GM21390 (cell line): ENCODE results near the gene PLCB1.
"Not testable (repeated sequence)": the region's sequence is repeated elsewhere in the genome, so short reads cannot be mapped to it uniquely, and the experiment has no call there.

ENCODE experiments used
- ATAC-seq: cut with Tn5 transposase; IDR thresholded peaks from one replicate; pipeline ENCODE4 v1.9.1; 2021; ENCODE audit not compliant: unreplicated experiment

The PLCB1 gene

DNA sequence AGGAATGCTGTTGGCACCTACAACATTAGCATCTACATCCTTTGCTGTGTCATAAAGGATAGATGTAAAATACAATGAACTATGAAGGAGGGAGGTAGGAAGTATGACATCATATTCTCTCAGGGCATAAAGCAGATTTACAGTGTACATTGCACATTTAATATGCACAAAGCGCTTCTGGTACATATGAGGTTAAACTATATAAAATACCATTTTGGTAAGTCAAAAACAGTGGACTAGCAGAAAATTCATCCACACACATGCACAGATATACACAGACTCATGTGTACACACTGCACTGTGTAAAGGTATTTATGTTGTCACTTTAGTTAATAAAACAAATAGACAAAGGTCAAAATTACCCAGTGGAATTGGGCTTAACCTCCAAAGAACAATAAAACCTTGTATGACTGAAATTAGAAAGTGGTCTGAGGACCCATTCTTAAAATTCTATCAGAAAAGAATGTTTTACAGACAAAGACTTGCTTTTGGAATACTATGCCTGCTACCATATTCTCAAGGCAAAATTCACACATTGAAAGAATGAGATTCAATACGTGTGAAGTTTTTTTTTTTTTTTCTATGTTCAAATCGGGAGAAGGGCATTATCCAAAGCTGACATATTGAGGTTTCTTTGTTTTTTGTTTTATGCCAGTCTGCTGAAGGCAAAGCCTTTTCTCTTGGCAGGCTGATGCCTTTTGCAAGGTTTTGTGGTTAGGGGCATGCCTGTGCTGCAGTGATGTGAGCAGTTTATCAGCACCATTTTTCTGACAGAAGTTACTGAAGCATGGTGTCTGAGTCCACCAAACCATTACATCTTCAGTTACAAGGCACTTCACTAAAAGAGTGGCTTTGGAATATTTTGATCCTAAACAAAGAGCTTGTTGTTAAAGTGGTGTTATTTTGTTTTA is 199.0 kb downstream of the PLCB1 start:
- no peak for ATAC-seq

- ATAC-seq: no peak
Measured at GRCh38 chr20:8331740-8332412, 199.8 kb downstream of the PLCB1 start.

GRCh38 chr20:8334641-8335040 is 202.6 kb downstream of the PLCB1 start:
- ATAC-seq: no peak

GRCh38 chr20:8335059-8335458 is 203.0 kb downstream of the PLCB1 start:
- no peak for ATAC-seq

GRCh38 chr20:8335495-8336195 is 203.6 kb downstream of the PLCB1 start:
- ATAC-seq: no peak

GRCh38 chr20:8339349-8339748 is 207.3 kb downstream of the PLCB1 start:
- no peak for ATAC-seq

DNA sequence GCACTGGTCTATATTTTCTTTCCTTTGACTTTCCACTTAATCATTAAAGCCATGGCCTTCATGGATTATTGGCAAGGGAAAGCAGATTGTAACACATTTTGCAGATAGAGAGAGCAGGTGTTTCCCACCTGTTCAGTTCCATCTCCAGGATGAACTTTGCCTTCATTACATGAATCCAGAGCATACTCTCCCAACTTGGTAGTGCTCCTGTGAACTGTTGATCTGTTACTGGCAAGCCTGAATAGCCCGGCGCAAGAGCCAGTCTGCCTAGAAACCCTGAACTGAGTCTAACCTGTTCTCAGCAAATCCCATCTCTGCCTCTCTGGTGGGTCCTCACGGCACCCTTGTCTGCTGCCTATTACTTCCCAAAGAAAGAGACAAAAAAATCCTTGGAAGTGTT is 210.3 kb downstream of the PLCB1 start:
- no peak for ATAC-seq

DNA sequence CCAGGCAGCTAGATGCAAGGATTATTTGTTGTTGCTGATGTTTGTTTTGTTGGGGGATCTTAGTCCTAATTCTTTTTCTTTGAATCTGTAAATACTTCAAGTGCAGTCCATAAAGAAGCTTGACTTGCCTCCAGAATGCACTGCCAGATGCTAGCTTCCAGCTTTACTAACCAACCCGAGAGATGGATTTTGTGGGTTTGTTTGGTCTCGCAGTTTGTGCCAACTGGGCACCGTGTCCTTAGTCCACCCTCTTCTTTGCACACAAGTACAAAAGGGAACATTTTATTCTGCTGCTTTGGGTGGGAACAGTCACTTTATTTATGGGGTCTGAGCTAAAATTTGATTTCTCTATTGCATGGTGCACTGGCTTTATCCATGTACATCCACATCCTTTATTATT is 212.0 kb downstream of the PLCB1 start:
- no peak for ATAC-seq

GRCh38 chr20:8344631-8345030 is 212.6 kb downstream of the PLCB1 start:
- no peak for ATAC-seq

DNA sequence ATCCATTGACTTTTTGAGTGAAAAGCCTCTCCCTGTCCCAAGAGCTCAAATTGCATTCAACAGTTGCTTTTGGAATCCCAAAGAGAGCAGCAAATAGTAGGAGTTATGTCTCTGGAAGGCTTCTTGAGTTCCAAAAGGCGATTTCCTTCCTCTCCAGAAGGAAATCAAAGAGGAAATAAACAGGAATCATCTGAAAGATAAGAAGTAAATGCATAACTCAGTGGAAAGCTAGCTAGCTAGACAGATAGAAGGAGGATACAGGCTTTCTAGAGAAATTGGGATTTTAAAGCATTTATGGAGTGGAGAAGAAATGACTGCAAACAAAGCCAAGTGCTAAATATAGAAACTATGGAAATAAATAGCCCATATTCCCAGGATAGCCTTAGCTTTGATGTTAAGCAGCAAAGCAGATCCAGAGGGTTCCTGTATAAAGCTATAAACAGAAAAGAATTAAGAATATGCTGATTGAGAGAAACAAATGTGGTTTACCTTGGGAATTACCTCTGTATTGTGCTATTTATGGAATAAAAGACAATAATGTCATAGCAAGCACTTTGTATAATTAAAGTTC is 214.7 kb downstream of the PLCB1 start:
- no peak for ATAC-seq

- not testable (repeated sequence) for ATAC-seq
Measured at GRCh38 chr20:8350225-8350624, 218.2 kb downstream of the PLCB1 start.

DNA sequence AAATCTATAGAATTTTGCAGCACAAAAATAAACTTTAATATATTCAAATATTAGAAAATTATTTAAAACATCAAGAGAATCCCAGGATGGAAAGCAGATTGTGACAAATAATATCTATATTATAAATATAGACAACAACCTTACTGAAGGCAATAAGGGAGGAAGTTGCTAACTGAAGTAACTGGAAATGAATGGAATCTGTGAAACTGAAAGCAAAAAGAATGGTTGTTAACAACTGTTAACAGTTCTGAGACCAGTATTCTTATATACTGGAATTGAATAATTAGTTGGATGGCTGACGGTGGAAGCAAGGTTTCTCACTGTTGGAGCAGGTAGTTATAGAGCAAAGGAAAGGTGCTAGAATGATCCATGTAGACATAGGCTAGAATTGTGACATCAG is 220.4 kb downstream of the PLCB1 start:
- ATAC-seq: no peak

- ATAC-seq: no peak
Measured at GRCh38 chr20:8353512-8353911, 221.4 kb downstream of the PLCB1 start.

- no peak for ATAC-seq
Measured at GRCh38 chr20:8355453-8355852, 223.4 kb downstream of the PLCB1 start.

GRCh38 chr20:8356806-8357205 is 224.7 kb downstream of the PLCB1 start:
- ATAC-seq: no peak

DNA sequence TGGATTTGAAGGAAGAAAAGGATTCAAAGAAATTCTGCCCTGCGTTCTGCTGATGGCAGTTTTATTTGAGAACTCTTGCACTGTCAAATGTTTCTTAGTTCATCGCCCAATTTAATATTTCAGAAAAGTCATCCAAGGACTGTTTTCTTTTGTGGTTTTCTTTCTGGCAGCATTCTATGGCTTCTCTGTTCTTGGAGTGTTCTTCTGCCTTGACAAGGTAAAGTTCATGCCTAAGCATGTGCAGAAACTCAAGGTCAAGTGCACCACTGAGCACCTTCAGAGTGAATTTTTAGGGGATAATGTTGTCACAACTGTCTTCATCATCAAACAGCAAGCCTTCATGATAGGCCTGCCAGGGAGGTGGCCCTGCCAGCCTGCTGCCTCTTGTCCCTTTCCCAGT is 225.6 kb downstream of the PLCB1 start:
- no peak for ATAC-seq

GRCh38 chr20:8360035-8360434 is 228.0 kb downstream of the PLCB1 start:
- no peak for ATAC-seq

DNA sequence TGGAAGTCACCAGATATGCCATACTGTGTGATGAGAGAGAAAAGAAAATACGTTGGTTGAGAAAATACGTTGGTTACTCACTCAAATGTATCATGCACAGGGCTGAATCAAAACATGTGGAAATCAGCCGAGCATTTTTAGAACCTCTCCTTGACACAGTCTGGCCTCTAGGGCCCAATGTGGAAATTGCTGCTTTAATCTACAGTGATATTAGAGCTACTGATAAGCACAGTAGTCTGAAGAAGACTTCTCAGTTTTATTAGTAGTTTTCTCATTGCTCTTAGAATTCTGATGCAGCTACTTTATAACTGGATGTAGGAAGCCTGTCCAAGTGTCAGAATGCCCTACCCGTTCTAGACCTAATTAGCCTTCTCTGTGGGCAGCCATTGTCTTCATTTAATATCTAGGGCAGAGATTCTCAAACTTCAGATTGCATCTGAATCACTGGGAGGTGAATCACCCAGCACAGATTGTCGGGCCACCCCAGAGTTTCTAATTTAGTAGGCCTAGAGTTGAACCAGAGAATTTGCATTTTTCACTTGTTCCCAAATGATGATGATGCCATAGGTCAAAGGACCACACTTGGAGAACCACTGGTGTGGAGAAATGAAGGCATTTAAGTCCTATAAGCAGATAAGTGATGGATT is 229.1 kb downstream of the PLCB1 start:
- ATAC-seq: peak; percentile 51

DNA sequence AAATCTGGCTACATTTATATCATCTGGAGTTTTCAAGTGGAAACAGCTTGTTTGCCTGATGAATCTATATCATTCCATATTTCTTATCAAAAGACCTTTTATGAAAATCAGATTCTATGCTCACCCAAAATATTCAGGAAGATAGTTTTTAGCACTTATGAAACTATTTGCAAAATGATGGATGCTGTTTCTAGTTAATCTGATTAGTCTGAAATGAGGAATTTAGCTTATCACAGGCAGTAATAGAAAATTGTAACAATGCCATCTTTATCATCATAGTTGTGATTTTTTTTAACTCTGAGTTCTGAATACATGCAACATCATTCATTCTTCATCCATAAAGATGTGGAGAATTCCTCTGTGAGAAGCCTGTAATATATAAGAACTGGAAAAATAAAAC is 229.7 kb downstream of the PLCB1 start:
- ATAC-seq: no peak

DNA sequence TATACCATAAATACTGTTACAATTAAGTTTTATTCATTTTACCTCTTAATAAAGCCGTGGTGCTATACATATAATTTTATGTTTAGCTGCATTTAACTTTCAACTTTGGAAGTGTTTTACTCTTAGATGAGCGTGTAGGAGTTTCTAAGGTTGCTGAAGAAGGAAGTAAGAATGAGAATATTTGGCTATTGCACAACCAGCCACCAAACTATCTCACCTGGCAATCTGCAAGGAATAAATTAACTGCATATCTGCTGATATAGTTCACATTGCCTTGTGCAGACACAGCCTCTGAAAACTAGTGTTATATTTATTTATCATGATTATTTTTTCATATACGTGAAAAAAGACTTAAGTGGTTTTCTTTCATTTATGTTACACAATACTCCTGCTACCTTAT is 230.4 kb downstream of the PLCB1 start:
- ATAC-seq: no peak
